Prostate gland (tissue), 2 donors: ENCODE data around the gene TMEM14B.

Experiments used
- CTCF ChIP-seq, 4 experiments: fragments of 200-600 bp in 2 of 4; fragments of 450-650 bp in 2 of 4; sonication (generic) in 2 of 4; IDR thresholded peaks; 1 replicate in 3 of 4; 2 replicates in 1 of 4; pipeline ENCODE4 v1.5.1; 2016 to 2019; ENCODE audit warnings: antibody characterized with exemption in 4 of 4, mild to moderate bottlenecking in 2 of 4, moderate library complexity in 2 of 4
- POLR2A ChIP-seq: fragments of 450-650 bp; IDR thresholded peaks from one replicate; pipeline ENCODE4 v1.6.1; 2016; ENCODE audit warnings: antibody characterized with exemption, mild to moderate bottlenecking
- POLR2AphosphoS5 ChIP-seq: sonication (generic); formaldehyde crosslinking; IDR thresholded peaks from one replicate; pipeline ENCODE4 v1.6.1; 2017; ENCODE audit warnings: antibody characterized with exemption

- TF ChIP-seq POLR2A (no peak), CTCF (IDR thresholded peaks at IDR 0.05) (no peak), POLR2AphosphoS5 (no peak)
These were observed 4.1 kb upstream of the TMEM14B start for GRCh38 chr6:10743515-10743914.
